Suppressor macrophage (primary cell): ENCODE data around the gene RNF11.
A peak's percentile ranks its signal among the peaks of the same experiment; 100 is the strongest.

Experiments
- DNase-seq, 4 experiments: peaks; one replicate each; pipeline ENCODE4 v3.0.0-alpha.2; 2020 to 2022

RNF11 gene

DNA sequence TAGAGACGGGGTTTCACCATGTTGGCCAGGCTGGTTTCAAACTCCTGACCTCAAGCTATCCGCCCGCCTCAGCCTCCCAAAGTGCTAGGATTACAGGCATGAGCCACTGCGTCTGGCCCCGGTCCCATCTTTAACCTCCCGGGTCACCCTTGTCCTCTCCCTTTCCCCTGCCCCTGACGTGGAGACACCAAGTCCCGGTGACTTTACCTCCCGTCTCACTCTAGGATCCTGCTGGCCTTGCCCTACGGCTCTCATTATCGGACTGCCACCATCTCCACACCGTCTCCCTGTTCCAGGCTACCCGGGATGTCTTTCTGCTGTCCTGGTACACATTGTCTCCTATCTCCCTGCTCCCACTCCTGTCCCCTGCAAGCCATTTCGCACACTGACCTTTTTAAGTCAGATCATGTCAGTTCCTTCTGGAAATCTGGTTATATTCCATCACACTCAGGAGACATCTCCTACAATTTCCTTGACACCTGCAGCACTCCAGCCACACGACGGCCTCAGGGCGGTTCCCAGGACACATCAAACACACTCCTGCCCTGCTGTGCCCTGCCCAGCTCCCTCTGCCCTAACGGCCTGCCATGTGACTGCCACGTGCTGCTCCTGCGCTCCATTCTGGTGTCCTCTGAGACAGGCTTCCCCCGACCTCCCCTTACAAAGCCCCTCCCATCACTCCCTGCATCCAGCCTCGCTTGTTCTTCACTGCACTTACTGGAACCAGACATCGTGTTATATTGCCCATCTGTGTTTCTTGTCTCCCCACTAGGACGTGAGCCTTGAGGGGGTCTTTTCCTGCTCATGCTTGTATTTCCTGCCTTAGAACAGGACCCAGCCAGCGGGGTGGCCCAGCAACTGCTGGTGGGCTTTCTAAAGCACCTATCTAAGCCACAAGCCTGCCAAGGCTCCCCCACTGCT is 61.6 kb downstream of the RNF11 start:
- no peak for DNase-seq

DNA sequence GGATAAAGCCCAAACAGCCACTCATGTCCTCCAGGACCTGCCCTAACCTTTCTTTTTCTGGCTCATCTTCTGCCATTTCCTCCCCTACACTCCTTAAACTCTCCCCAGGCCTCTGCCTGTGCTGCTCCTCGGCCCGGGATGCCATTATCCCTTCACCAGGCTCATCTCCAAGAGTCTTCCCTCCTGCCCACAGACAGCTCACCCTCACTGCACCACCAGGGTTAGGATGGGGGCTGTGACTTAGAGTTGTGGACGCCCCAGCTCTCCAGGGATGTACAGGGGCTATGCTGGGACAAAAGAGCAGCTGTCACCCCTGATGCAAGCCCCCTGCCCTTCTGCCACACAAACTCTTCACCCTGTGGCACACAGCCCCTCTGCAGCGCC is 62.2 kb downstream of the RNF11 start:
- no peak for DNase-seq

DNA sequence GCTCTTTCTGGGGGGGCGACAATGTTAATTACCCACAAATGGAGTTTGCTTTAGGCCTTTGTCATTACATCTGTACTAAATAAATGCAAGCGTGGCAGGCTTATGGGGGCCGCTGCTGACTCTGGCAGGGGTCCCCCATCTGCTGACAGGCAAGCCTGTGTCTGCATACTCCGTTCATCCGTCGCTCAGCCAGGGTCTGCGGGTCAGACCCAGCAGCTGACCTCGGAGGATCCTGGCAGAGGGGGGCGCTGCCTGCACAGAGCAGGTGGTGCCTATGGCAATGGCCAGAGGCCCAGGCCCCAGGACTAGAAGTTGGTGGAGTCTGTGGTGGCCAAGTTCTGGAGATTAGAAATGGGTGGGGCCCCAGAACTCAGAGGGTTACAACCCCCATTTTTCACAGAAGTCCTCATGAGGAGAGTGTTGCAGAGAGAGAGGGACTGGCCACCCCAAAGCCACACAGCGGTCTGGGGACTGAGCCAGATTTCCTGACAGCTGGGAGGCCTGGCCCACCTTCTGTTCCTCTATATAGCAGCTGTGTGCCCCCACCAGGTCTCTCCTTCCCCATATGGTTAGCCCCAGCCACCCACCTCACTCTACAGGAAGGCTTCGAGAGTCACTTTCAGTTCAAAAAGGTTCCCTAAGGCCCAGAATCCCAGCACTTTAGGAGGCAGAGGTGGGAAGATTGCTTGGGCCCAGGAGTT is 63.3 kb downstream of the RNF11 start:
- DNase-seq: no peak

DNA sequence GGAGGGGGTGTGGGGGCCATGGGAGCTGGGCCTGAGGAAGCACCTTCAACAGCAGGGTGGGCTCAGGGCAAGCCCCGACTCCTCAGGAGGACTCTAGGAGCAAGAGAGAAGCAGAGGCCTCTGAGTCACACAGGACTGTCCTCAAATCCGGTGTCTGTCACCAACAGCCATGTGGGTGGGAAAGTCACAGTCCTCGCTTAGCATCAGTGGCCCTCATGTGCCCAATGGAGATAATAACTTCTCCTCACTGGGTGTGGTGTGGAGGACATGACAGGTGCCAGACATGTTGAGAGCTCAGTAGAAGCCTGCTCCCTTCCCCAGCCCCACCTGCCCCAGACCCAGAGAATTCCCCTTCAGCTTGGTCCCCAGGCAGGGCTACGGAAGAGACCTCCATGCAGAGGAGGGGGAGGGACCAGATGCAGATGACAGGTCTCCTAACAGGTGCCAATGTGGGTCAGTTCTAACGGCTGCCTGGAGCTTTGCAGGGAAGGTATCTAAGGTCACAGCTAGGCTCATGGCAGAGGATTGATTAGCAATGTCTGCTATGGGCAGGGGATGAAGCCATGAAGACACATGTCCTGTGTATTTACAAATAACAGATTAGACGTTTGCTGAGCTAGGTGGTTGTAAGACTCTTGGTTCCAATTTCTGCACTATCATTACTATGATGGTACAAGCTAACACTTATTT is 64.1 kb downstream of the RNF11 start:
- no peak for DNase-seq

DNA sequence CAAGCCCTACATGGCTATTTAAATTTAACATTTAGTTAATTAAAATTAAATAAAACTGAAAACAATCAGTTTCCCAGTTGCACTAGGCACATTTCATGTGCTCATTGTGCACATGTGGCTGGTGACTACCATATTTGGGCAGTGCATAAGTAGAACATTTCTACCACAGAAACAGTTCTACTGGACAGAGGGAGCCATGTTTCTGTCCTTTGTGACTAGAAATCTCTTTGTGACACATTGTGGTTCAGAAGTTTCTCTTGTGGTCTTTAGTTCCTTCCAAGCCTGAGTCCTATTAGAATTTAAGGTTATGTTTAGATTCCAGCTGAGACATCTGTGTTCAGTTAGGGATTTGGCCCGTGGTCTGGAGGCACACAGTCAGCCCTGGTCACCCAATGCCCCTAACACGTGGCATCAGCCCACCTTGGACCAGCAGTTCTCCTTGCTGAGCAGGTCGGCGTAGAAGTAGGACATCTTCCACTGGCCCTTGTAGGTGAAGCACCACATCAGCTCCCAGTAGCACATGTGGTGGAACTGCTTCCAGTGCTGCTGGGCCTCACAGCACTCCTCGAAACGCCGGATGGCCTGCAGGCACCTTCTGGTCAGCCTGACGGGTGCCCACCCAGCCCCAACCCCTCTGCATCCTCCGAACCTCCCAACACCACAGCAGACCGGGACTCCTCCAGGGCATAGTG is 65.2 kb downstream of the RNF11 start:
- no peak for DNase-seq

DNA sequence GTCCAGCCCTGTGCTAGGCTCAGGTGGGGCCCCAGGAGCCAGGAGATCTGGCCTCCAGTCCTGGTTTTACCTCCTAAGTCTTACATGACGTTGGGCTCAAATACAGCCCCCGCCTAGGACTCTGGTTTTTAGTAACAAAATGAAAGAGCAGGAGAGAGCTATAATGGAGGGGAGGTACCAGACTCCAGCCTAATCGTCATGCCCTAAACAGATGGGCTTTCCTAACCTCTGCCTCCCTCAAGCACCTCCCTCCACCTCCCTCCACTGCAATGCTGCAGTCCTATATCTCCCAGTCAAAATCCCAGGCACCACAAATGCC is 65.7 kb downstream of the RNF11 start:
- no peak for DNase-seq

DNA sequence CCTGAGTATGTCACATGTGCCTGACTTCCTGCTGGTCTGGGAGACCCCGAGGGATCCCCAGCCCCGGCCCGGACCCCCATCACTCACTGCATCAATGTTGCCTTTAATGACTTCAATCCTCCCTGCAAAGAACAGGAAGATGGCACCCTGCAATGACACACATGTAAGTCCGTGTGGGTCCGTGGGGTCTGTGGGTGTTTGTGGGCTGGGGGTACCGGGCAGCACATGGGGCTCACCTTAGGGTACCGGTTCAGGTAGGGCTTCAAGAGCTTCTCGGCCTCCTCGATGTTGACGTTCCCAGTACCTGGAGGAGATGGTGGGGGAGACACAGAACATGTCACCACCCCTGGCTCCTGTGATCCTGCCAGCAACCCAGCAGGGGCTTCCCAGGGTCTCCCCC is 66.2 kb downstream of the RNF11 start:
- no peak for DNase-seq

DNA sequence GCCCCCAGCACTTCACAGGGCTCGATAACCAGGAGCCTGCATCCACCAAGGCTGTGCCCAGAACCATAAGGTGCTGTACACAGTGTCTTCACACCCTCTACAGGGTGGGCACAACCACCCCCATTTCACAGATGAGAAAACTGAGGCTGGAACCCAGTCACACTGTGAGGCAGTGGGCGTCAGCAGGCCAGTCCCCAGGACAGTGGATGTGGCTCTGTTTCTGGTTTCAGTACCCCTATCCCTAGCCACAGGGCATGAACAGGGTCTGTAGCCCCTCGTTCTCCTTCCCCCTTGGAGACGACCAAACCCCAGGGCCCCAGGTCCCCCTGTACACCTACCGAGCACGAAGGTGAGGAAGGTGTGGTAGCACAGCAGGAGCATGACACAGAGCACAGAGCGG is 66.7 kb downstream of the RNF11 start:
- DNase-seq: no peak

DNA sequence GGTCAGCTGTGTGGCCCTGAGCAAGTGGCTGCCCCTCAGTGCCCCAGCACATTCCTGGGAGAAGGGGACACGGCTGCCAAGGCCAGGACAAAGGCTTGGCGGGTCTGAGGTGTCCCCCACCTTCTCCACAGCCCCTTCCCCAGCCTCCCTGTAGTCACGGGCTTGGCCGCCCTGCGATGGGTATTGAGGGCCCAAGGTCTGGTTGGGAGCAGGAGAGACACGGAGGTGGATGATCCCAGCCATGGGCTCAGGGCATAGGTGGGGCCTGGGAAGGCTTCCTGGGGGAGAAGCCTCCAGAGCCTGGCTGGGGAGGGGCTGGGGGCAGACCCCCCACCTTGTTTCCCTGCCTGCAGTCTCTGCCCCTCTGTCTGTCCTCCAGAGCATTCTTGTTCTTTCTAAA is 67.2 kb downstream of the RNF11 start:
- no peak for DNase-seq

DNA sequence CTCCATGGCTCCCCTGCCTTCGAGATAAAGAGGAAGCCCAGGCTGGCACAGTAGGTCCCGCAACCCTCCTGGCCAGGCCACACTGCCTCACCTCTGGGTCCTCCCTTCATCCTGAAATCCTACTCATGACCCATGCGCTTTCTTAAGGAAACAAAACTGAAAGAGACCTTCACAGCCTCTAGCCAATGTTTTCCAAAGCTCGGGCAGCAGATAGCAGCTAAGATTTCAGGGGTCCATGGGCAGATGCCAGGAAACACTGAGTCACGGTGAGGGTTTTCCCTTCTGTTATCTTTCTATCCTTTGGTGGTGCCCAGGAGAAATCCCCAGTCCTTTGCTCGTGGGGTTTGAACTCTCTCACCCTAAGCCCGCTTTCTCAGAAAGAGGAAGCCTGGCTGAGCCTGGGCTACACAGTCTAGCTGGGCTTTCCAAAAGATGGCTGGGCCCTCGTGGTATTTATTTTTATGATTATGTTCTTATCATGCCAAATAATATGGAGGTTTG is 67.7 kb downstream of the RNF11 start:
- peak; percentile 51 to 65 (median 61) for DNase-seq

DNA sequence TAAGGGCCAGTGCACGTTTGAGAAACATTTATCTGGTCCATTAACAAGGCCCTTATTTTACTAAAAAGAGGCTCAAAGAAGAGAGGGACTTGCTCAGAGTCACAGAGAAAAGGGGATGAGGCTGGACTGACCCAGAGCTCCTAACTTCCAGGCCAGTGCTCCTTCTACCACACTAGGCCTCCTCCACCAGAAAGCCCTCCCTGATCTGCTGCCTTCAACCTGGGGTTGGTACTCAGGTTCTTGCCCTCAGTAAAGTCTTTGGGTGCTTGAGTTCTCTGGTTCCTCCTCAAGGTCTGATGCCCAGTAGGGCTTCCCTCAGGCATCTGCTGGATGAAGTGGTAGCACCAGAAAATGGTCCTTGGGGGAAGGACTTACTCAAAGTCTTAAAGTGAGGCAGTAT is 68.3 kb downstream of the RNF11 start:
- DNase-seq: no peak

DNA sequence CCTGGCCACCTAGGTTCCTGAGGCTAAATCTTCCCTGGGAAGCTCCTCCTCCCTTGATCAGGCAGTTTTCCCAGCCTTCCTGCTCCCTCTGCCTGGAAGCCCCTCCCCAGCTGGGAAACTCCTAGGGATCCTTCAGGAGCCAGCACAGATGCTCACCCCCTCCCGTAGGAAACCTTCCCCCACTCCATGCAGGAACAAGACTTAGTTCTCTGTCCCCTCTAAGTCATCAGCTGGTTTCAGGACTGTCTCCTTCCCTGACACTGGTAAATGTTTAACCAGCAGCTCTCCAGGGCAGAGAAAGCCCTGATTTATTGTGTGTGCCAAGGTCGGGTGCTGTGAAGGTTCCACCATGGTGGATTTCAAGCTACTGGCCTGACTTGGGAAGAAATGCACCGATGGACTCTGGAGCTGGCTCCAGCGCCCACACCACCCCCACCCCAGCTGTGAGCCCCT is 69.3 kb downstream of the RNF11 start:
- DNase-seq: no peak

DNA sequence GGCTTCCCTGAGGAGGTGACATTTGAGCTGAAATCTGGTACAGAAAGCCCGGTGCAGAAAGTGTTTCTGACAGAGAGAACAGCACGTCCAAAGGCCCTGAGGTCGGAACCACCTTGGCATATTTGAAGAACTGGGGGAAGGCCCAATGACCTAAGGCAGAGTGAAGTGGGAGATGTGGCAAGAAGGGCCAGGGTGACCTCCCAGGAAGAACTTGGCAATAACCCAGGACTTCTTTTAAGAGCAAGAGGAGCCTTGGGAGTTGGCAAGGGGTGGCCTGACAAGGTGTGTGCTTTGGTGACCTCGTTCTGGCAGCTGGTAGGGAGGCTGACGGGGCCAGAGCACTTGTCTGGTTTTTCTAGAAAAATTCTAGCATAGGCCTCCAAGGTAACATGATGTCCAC is 70.9 kb downstream of the RNF11 start:
- no peak for DNase-seq

DNA sequence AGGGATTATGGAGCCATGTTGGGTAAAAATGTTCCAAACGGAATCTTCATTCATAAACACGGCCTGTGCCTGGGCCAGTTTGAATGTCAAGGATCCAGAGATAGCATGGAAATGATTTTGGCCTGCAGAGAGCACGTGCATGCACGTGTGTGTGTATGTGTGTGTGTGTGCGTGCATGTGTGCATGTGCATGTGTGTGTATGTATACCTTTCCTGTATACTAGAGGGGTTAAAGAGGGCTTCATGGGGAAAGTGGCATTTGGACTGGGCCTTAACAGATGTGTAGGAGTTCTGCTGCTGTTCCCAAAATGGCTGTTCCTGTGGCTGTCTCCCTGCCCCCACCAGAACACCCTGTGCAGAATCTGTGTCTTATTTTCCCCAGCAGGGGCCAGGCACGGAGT is 72.6 kb downstream of the RNF11 start:
- no peak for DNase-seq

DNA sequence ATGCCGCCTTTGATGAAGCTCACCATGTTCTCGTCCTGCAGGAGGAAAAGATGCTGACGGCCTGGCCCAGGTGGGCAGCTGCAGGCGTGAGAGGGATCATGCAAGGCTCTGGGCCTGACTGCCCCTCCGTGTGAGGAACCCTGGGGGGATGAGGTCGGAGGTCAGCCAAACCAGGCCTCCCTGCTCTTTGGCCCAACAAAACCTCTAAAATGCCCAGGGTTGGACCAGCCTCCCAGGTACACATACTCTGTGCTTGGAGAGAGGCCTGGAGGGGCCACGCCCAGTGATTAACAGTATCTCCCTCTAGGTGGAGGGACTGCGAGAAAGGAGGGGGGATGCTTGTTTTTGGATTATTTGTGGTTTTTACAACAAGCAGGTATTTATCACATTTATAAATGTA is 73.2 kb downstream of the RNF11 start:
- no peak for DNase-seq

DNA sequence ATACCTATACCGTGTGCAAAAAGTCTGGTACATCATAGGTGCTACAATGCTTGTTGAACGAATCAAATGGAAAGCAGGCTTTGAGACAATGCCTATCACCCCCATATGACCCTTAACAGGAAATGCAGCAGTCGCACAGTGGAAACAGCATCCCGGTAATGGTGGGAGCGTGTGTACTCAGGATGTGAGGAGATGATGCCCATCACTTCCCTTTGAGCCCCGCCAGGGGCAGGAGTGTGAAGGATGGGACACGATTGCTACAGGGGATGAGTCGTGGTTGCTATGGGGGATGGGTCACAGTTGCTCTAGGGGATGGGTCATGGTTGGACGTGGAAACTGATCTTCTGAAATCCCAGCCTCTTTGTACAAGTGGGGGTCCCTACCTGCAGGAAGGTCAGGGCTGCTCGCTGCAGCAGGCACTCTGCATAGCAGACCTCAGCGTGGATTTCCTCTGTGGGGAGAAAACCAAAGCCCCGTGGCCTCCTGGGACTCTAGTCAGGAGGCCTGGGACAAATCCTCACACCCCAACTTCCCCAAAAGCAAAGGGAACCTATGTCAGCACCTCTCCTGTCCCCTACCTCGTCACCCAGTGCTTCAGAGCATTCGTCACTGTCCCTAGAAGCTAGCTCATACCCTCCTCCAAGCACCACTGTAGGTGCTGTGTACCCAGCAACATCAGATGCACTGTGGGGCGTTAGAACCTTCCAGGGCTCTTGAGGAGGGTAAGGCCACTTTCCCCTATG is 75.0 kb downstream of the RNF11 start:
- DNase-seq: peak; percentile 19 to 51 (median 40)

DNA sequence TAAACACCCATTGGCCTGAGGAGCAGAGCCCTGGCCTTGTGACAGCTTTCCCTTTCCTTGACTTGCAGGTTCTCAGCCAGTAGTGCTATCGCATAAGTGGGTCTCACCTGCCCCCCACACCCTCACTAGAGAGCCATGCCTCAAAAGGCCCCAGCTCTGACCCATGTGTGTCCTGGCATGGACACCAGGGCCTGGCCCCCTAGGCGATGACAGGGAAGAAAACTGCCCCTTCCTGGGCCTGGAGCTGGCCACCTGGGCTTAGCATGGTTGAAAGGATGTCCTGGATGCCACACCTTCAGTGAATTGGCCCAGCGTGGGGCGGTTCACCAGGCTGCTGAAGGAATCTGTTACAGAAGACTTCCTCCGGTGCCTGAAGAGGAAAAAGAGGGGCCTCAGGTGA is 75.8 kb downstream of the RNF11 start:
- no peak for DNase-seq

DNA sequence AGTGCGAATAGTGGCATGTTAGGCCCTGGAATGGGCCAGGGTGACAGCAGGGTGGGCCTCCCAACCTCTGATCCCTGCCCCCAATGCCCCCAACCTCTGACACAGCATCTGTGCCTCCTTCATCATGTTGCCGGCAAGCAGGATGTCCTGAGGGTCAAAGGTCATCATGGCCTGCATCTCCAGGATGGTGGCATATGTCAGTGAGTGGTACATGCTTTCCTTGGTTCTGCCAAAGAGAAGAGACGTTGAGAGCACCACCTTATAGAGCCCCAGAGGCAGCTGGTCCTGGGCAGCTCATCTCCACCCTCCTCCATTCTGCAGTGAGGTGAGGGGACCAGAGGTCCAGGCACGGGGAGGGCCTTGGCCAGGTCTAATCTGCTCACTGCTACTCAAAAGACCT is 76.6 kb downstream of the RNF11 start:
- no peak for DNase-seq

DNA sequence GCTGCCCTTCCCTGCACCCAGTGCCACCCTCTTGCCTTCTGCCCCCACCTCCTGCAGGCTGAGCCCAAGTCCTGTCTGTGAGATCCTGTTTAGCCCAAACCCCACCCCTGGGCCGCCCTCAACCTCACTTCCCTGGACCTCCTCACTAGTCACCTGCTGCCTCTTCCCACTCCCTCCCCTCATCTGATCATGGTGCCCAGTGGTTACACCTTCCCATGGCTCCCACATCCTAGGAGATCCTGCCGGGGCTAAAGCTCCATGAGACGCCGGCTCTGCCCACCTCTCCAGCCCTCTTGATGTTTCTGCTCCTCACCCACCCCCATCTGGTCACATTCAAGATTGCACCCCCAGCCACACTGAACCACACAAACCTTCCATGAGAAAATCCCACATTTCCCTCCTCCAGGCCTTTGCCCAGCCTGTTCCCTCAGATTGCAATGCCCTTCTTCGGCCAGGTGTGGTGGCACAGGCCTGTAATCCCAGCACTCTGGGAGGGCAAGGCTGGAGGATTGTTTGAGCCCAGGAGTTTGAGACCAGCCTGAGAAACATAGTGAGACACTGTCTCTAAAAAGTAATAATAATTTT is 77.3 kb downstream of the RNF11 start:
- DNase-seq: no peak

DNA sequence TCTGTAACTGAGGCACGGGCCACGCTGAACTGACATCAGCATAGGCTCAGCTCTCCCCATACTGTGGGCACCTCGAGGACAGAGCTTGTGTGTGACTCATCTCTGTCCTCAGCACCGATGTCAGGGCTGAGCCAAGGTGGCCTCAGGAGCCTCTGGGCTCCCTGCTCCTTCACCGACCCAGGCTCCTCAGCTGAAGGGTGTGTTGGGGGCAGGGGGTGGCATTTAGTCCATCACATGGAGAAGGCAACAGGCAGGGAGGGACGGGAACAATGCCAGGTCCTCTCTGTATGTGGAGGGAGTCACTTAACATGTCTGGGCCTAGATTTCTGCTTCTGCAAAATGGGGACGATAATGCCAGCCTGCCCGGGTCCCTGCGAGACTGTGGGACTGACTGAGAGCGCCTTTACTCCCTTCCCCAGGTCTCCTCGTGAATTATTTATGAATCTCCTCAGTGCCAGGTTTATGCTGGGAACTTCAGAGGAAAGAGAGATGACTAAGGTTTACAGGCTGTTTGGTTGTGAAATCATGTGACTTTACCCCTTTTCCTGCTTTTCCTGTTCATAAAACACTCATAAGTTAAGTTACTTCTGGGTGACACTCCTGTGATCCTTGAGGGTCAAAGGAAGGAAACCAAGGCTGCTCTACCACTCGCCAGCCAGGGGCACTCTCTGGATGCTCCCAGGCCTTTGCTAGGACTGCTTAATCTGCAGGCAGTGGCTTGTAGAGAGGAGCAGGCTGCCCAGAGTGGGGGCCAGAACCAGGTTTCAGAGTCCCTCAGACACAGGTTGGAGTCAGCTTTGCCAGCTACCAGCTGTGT is 78.1 kb downstream of the RNF11 start:
- peak in 2 of 4 experiments; percentile 26 for DNase-seq

DNA sequence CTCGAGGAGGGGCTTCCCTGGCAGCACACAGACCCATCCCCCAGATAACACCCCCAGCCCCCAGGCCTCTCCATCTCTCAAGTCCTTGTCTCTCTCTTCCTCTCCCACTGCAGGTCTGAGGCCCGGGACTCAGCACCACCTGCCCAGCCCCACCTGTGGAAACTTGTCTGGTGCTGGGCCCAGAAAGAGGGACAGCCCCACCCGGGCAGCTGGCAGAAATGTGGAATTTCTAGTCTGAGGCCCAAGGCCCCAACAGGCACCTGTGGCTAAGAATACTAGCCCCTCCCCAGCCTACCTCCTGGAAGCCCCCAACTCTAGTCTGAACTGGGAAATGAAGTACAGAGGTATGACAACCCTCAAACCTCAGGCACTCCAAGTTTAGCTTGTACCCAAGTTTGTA is 78.9 kb downstream of the RNF11 start:
- no peak for DNase-seq
